CD4-positive, alpha-beta T cell treated with Interleukin-6 for 4 hours (primary cell): ENCODE data around the gene PFKFB2.
A peak's percentile ranks its signal among the peaks of the same experiment; 100 is the strongest.
"Not testable (repeated sequence)": the region's sequence is repeated elsewhere in the genome, so short reads cannot be mapped to it uniquely, and the experiment has no call there.

Experiments used
- DNase-seq: peaks from one replicate; pipeline ENCODE4 v3.0.0-alpha.2; 2020; ENCODE audit warnings: mixed read lengths

Gene PFKFB2

GRCh38 chr1:207041397-207041796 is 11.7 kb upstream of the PFKFB2 start:
- DNase-seq, result not testable (repeated sequence)

- no peak for DNase-seq
These were observed 7.6 kb upstream of the PFKFB2 start for GRCh38 chr1:207045453-207045852.

GRCh38 chr1:207047505-207047904 is 5.6 kb upstream of the PFKFB2 start:
- no peak for DNase-seq

- DNase-seq, result no peak
These were observed 5.0 kb upstream of the PFKFB2 start for GRCh38 chr1:207048041-207048440.

GRCh38 chr1:207049054-207049453 is 4.0 kb upstream of the PFKFB2 start:
- DNase-seq, result no peak

GRCh38 chr1:207049514-207049913 is 3.6 kb upstream of the PFKFB2 start:
- DNase-seq, result no peak

GRCh38 chr1:207049974-207050391 is 3.1 kb upstream of the PFKFB2 start:
- DNase-seq, result peak; percentile 69

- DNase-seq, result peak; percentile 90
These were observed 2.4 kb upstream of the PFKFB2 start for GRCh38 chr1:207050480-207051190.

GRCh38 chr1:207051191-207051943 is 1.7 kb upstream of the PFKFB2 start, which contains the start of gene YOD1:
TSS of gene YOD1 (minus strand) at chr1:207051208. CDS start at chr1:207051030, 178 bp downstream.
- DNase-seq, result no peak

- DNase-seq, result no peak
These were observed 1.4 kb downstream of the PFKFB2 start for GRCh38 chr1:207054491-207054890.

GRCh38 chr1:207055386-207056001 is 2.4 kb downstream of the PFKFB2 start:
- no peak for DNase-seq

GRCh38 chr1:207056673-207057072 is 3.6 kb downstream of the PFKFB2 start:
- DNase-seq, result no peak

GRCh38 chr1:207058252-207058651 is 5.2 kb downstream of the PFKFB2 start:
- DNase-seq, result no peak

GRCh38 chr1:207058878-207059867 is 6.1 kb downstream of the PFKFB2 start:
- no peak for DNase-seq

GRCh38 chr1:207059881-207060280 is 6.8 kb downstream of the PFKFB2 start:
- DNase-seq, result no peak

GRCh38 chr1:207060596-207060995 is 7.5 kb downstream of the PFKFB2 start:
- no peak for DNase-seq

- DNase-seq, result no peak
These were observed 9.0 kb downstream of the PFKFB2 start for GRCh38 chr1:207062058-207062457.

GRCh38 chr1:207063014-207063413 is 9.9 kb downstream of the PFKFB2 start:
- no peak for DNase-seq

- no peak for DNase-seq
These were observed 11.5 kb downstream of the PFKFB2 start for GRCh38 chr1:207064561-207064960.

- DNase-seq, result no peak
These were observed 14.1 kb downstream of the PFKFB2 start for GRCh38 chr1:207067185-207067584.

- no peak for DNase-seq
These were observed 14.6 kb downstream of the PFKFB2 start for GRCh38 chr1:207067665-207068064.

GRCh38 chr1:207069061-207069460 is 16.0 kb downstream of the PFKFB2 start:
- DNase-seq, result peak; percentile 21
